Sigmoid colon (tissue), 7 donors: ENCODE measurements around the gene PFKM. TPM values are rescaled to one million over a fixed set of nuclear protein-coding genes. Genes with fewer than 3 reads are reported as not detected.

Experiments
- DNase-seq: peaks from one replicate; pipeline ENCODE4 v3.0.0-alpha.2; 2019
- H3K27ac ChIP-seq, 4 donors: fragments of 200-600 bp; sonication (generic); one replicate each; pipeline ENCODE4 v1.5.1; 2016 to 2019; ENCODE audit warnings: mild to moderate bottlenecking in 1 of 4
- H3K27me3 ChIP-seq, 3 donors: fragments of 200-600 bp; sonication (generic); one replicate each; pipeline ENCODE4 v1.5.1; 2019; ENCODE audit warnings: mild to moderate bottlenecking in 1 of 3
- H3K36me3 ChIP-seq, 4 donors: fragments of 200-600 bp; sonication (generic); one replicate each; pipeline ENCODE4 v1.5.1; 2016 to 2019
- H3K4me1 ChIP-seq, 4 donors: fragments of 200-600 bp; sonication (generic); one replicate each; pipeline ENCODE4 v1.5.1; 2017 to 2019
- H3K4me3 ChIP-seq, 4 donors: fragments of 200-600 bp; sonication (generic); one replicate each; pipeline ENCODE4 v1.5.1; 2017 to 2019; ENCODE audit warnings: mild to moderate bottlenecking in 2 of 4, moderate library complexity in 1 of 4
- H3K9me3 ChIP-seq, 4 donors: fragments of 200-600 bp in 3 of 4; sonication (generic) in 3 of 4; one replicate each; pipeline versions ENCODE4 v1.5.1 to v1.6.1; 2013 to 2019
- CTCF ChIP-seq, 4 experiments: fragments of 450-650 bp in 3 of 4; fragments of 200-600 bp in 1 of 4; IDR thresholded peaks; one replicate each; pipeline ENCODE4 v1.5.1; 2016 to 2019; ENCODE audit warnings: antibody characterized with exemption in 4 of 4, mild to moderate bottlenecking in 3 of 4, moderate library complexity in 2 of 4
- EP300 ChIP-seq, 4 donors: sonication (generic); formaldehyde crosslinking; IDR thresholded peaks; one replicate each; pipeline ENCODE4 v1.6.1; 2017; ENCODE audit warnings: antibody characterized with exemption in 4 of 4
- POLR2A ChIP-seq, 2 donors: fragments of 450-650 bp; IDR thresholded peaks; one replicate each; pipeline ENCODE4 v1.6.1; 2016; ENCODE audit warnings: antibody characterized with exemption in 2 of 2, mild to moderate bottlenecking in 2 of 2, moderate library complexity in 2 of 2
- POLR2AphosphoS5 ChIP-seq, 4 donors: sonication (generic); formaldehyde crosslinking; IDR thresholded peaks; one replicate each; pipeline ENCODE4 v1.6.1; 2017; ENCODE audit warnings: antibody characterized with exemption in 4 of 4
- WGBS, 2 donors: extraction: QIAGEN DNeasy Blood & Tissue Kit; methylation state at CpG; one replicate each; pipeline ENCODE4 v1.1.7; 2013; 5-methylcytosine and 5-hydroxymethylcytosine counted together
- intact Hi-C: fragments of 100-400 bp; cut with DNase I; formaldehyde crosslinking; loops from one replicate; pipeline ENCODE4 v1.15.1; 2023
- polyA plus RNA-seq, 3 donors: library from polyadenylated mRNA; stranded (reverse); fragments of 200-250 nt; gene quantifications; one replicate each; pipeline ENCODE4 v1.2.3, GENCODE V29; 2013
- total RNA-seq, 4 donors: library from RNA; depleted of rRNA; stranded (reverse); fragments of >200 nt; gene quantifications; one replicate each; pipeline ENCODE4 v1.1.0, GENCODE V29; 2016
- donor health status: healthy with polysubstance abuse.
- donor health status: Bipolar disorder and iron deficiency.
- donor health status: healthy.

The PFKM gene
- total and polyA plus RNA-seq, 7 donors = 15.6 to 70.6 (median 59.2) TPM

- Histone ChIP-seq H3K27me3 (peaks cover 21 to 75% (median 29%) of the 10 kb centered on the region in 3 donors), H3K9me3 (no peaks in the 10 kb centered on the region), H3K4me3 (no peak overlapping the region), H3K27ac (no peak overlapping the region), H3K36me3 (no peaks in the 10 kb centered on the region), H3K4me1 (peaks cover 0 to 28% (median 23%) of the 10 kb centered on the region in 4 donors)
- no peak for TF ChIP-seq CTCF (IDR thresholded peaks at IDR 0.05)
- no peak for TF ChIP-seq POLR2AphosphoS5 (IDR thresholded peaks at IDR 0.05)
- TF ChIP-seq POLR2A (IDR thresholded peaks at IDR 0.05) = no peak
- TF ChIP-seq EP300 (IDR thresholded peaks at IDR 0.05) = no peak
- DNase-seq = no peak
- 93 to 95% methylated on average over 2 of the region's 2 CpGs for WGBS, 2 donors
- intact Hi-C loops = no loop called here
Measured at GRCh38 chr12:48180857-48181495, 61.8 kb downstream of the PFKM start.

GRCh38 chr12:48182631-48183030 lies 63.5 kb downstream of the PFKM start:
- Histone ChIP-seq H3K4me3 (peak overlapping the region in 3 of 4 donors; percentile 46 to 62 (median 59)), H3K27me3 (peaks cover 16 to 68% (median 29%) of the 10 kb centered on the region in 3 donors), H3K4me1 (peaks cover 0 to 28% (median 23%) of the 10 kb centered on the region in 4 donors), H3K9me3 (no peaks in the 10 kb centered on the region), H3K27ac (peak overlapping the region; percentile 4 to 51 (median 24)), H3K36me3 (no peaks in the 10 kb centered on the region)
- TF ChIP-seq EP300 (IDR thresholded peaks at IDR 0.05) = no peak
- no peak for TF ChIP-seq POLR2A (IDR thresholded peaks at IDR 0.05)
- no peak for TF ChIP-seq CTCF (IDR thresholded peaks at IDR 0.05)
- WGBS, 2 donors = 6 to 8% methylated on average over 7 of the region's 7 CpGs
- intact Hi-C loops = no loop called here
- no peak for DNase-seq

- WGBS, 2 donors = 1% methylated on average over 61 of the region's 61 CpGs
- peaks cover 16 to 62% (median 28%) of the 10 kb centered on the region in 3 donors for H3K27me3 ChIP-seq
- peak; percentile 78 for DNase-seq
- H3K4me1 ChIP-seq = peaks cover 0 to 28% (median 23%) of the 10 kb centered on the region in 4 donors
- peak within 1 kb of the TSS; percentile 46 to 62 (median 52) for H3K4me3 ChIP-seq
- H3K36me3 ChIP-seq = no peaks in the 10 kb centered on the region
- peak within 1 kb of the TSS; percentile 4 to 51 (median 24) for H3K27ac ChIP-seq
- intact Hi-C loops = no loop called here
- no peaks in the 10 kb centered on the region for H3K9me3 ChIP-seq
- TF ChIP-seq EP300 (IDR thresholded peaks at IDR 0.05) (no peak), CTCF (IDR thresholded peaks at IDR 0.05) (peak in 2 of 4 experiments; percentile 16 to 30), POLR2A (IDR thresholded peaks at IDR 0.05) (no peak), POLR2AphosphoS5 (IDR thresholded peaks at IDR 0.05) (peak in 1 of 4 donors; percentile 26)
Measured at GRCh38 chr12:48183091-48183875, 64.1 kb downstream of the PFKM start, which contains the start of gene CCDC184. Gene CCDC184, plus strand, starts transcription at chr12:48183644. Its CDS starts 479 bp downstream, at chr12:48184123.

- no peaks in the 10 kb centered on the region for H3K9me3 ChIP-seq
- DNase-seq = no peak
- TF ChIP-seq CTCF (IDR thresholded peaks at IDR 0.05) (no peak), POLR2AphosphoS5 (IDR thresholded peaks at IDR 0.05) (no peak), EP300 (IDR thresholded peaks at IDR 0.05) (no peak), POLR2A (IDR thresholded peaks at IDR 0.05) (no peak)
- H3K27ac ChIP-seq = peak overlapping the region in 2 of 4 donors; percentile 4 to 51
- H3K36me3 ChIP-seq = no peaks in the 10 kb centered on the region
- intact Hi-C loops = no loop called here
- whole genome bisulfite sequencing, 2 donors = 4 to 5% methylated on average over 61 of the region's 61 CpGs
- H3K27me3 ChIP-seq = peaks cover 16 to 57% (median 25%) of the 10 kb centered on the region in 3 donors
- H3K4me1 ChIP-seq = peaks cover 0 to 28% (median 23%) of the 10 kb centered on the region in 4 donors
- H3K4me3 ChIP-seq = peak overlapping the region; percentile 46 to 62 (median 52)
Measured at GRCh38 chr12:48183876-48184548, 64.8 kb downstream of the PFKM start.
